ENCODE data around the gene MLLT3.

Gene MLLT3

GRCh38 chr9:20379804-20380225 is 242.5 kb downstream of the MLLT3 start:
- no peaks in the 10 kb centered on the region for H3K9me3 ChIP-seq (ENCODE audit: control insufficient read depth, insufficient read depth, low read length)
- peaks cover 6% of the 10 kb centered on the region for H3K4me1 ChIP-seq (ENCODE audit: control insufficient read depth, insufficient read depth, low read length)
- no peaks in the 10 kb centered on the region for H3K27me3 ChIP-seq (ENCODE audit: control insufficient read depth, insufficient read depth, low read length)
- no peaks in the 10 kb centered on the region for H3K36me3 ChIP-seq (ENCODE audit: control insufficient read depth, insufficient read depth, low read length)
- H3K9ac ChIP-seq (ENCODE audit: low read depth, low read length) = no peak overlapping the region
- H3K4me3 ChIP-seq (ENCODE audit: low read depth, low read length) = no peak overlapping the region

DNA sequence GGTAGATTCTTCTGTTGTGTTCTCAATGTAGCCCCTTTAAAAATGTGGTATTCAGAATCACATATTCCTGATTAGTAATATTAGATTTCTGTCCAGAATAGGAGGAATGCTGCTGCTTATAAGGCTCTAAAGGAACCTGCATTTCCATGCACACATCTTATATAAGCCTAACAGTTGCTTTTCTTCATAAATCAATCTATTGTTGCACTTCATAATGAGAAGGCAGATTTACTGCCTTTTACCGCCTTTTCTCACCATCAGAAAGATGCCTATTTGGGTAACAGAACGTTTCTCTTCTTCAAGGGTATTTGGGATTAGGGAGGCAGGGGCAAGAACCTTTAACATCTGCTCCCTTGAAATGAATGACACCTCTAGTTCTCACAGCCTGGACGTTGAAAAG is 243.4 kb downstream of the MLLT3 start:
- Histone ChIP-seq H3K9me3 (ENCODE audit: control insufficient read depth, insufficient read depth, low read length) (no peaks in the 10 kb centered on the region), H3K4me3 (ENCODE audit: low read depth, low read length) (no peak overlapping the region), H3K36me3 (ENCODE audit: control insufficient read depth, insufficient read depth, low read length) (no peaks in the 10 kb centered on the region), H3K4me1 (ENCODE audit: control insufficient read depth, insufficient read depth, low read length) (peaks cover 6% of the 10 kb centered on the region), H3K9ac (ENCODE audit: low read depth, low read length) (no peak overlapping the region), H3K27me3 (ENCODE audit: control insufficient read depth, insufficient read depth, low read length) (no peaks in the 10 kb centered on the region)

- Histone ChIP-seq H3K4me1 (ENCODE audit: control insufficient read depth, insufficient read depth, low read length) (peaks cover 4% of the 10 kb centered on the region), H3K9ac (ENCODE audit: low read depth, low read length) (no peak overlapping the region), H3K4me3 (ENCODE audit: low read depth, low read length) (no peak overlapping the region), H3K36me3 (ENCODE audit: control insufficient read depth, insufficient read depth, low read length) (no peaks in the 10 kb centered on the region), H3K27me3 (ENCODE audit: control insufficient read depth, insufficient read depth, low read length) (no peaks in the 10 kb centered on the region), H3K9me3 (ENCODE audit: control insufficient read depth, insufficient read depth, low read length) (no peaks in the 10 kb centered on the region)
Observed at GRCh38 chr9:20377790-20378189, 244.5 kb downstream of the MLLT3 start.

GRCh38 chr9:20376731-20377375 is 245.4 kb downstream of the MLLT3 start:
- Histone ChIP-seq H3K4me1 (ENCODE audit: control insufficient read depth, insufficient read depth, low read length) (no peaks in the 10 kb centered on the region), H3K27me3 (ENCODE audit: control insufficient read depth, insufficient read depth, low read length) (no peaks in the 10 kb centered on the region), H3K9me3 (ENCODE audit: control insufficient read depth, insufficient read depth, low read length) (no peaks in the 10 kb centered on the region), H3K9ac (ENCODE audit: low read depth, low read length) (no peak overlapping the region), H3K4me3 (ENCODE audit: low read depth, low read length) (no peak overlapping the region), H3K36me3 (ENCODE audit: control insufficient read depth, insufficient read depth, low read length) (no peaks in the 10 kb centered on the region)

GRCh38 chr9:20376042-20376441 is 246.3 kb downstream of the MLLT3 start:
- Histone ChIP-seq H3K9me3 (ENCODE audit: control insufficient read depth, insufficient read depth, low read length) (no peaks in the 10 kb centered on the region), H3K36me3 (ENCODE audit: control insufficient read depth, insufficient read depth, low read length) (no peaks in the 10 kb centered on the region), H3K27me3 (ENCODE audit: control insufficient read depth, insufficient read depth, low read length) (no peaks in the 10 kb centered on the region), H3K4me1 (ENCODE audit: control insufficient read depth, insufficient read depth, low read length) (no peaks in the 10 kb centered on the region), H3K4me3 (ENCODE audit: low read depth, low read length) (no peak overlapping the region), H3K9ac (ENCODE audit: low read depth, low read length) (no peak overlapping the region)

GRCh38 chr9:20373263-20373662 is 249.0 kb downstream of the MLLT3 start:
- Histone ChIP-seq H3K9me3 (ENCODE audit: control insufficient read depth, insufficient read depth, low read length) (no peaks in the 10 kb centered on the region), H3K4me1 (ENCODE audit: control insufficient read depth, insufficient read depth, low read length) (no peaks in the 10 kb centered on the region), H3K27me3 (ENCODE audit: control insufficient read depth, insufficient read depth, low read length) (no peaks in the 10 kb centered on the region), H3K4me3 (ENCODE audit: low read depth, low read length) (no peak overlapping the region), H3K36me3 (ENCODE audit: control insufficient read depth, insufficient read depth, low read length) (no peaks in the 10 kb centered on the region), H3K9ac (ENCODE audit: low read depth, low read length) (no peak overlapping the region)

DNA sequence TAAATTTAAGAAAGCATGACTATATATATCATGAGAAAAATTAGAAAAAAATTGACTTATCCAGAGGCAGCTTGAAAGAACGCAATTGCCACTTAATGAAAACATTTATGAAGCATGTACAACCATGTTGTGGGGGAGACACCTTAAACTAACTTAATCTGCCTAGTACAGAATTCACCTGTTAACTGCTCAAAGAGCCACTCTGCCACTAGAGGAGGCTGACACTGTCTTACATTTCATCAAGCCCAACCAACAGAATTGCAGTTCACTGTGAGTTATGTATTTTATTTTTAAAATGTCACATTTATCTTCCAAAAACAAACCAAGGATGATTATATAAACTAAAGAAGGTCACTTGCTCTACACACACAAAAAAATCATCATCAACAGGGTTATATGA is 252.9 kb downstream of the MLLT3 start:
- no peaks in the 10 kb centered on the region for H3K9me3 ChIP-seq (ENCODE audit: control insufficient read depth, insufficient read depth, low read length)
- no peaks in the 10 kb centered on the region for H3K36me3 ChIP-seq (ENCODE audit: control insufficient read depth, insufficient read depth, low read length)
- no peaks in the 10 kb centered on the region for H3K4me1 ChIP-seq (ENCODE audit: control insufficient read depth, insufficient read depth, low read length)
- H3K9ac ChIP-seq (ENCODE audit: low read depth, low read length) = no peak overlapping the region
- H3K4me3 ChIP-seq (ENCODE audit: low read depth, low read length) = no peak overlapping the region
- H3K27me3 ChIP-seq (ENCODE audit: control insufficient read depth, insufficient read depth, low read length) = no peaks in the 10 kb centered on the region

GRCh38 chr9:20367855-20368254 is 254.4 kb downstream of the MLLT3 start:
- Histone ChIP-seq H3K27me3 (ENCODE audit: control insufficient read depth, insufficient read depth, low read length) (no peaks in the 10 kb centered on the region), H3K4me1 (ENCODE audit: control insufficient read depth, insufficient read depth, low read length) (no peaks in the 10 kb centered on the region), H3K4me3 (ENCODE audit: low read depth, low read length) (no peak overlapping the region)

DNA sequence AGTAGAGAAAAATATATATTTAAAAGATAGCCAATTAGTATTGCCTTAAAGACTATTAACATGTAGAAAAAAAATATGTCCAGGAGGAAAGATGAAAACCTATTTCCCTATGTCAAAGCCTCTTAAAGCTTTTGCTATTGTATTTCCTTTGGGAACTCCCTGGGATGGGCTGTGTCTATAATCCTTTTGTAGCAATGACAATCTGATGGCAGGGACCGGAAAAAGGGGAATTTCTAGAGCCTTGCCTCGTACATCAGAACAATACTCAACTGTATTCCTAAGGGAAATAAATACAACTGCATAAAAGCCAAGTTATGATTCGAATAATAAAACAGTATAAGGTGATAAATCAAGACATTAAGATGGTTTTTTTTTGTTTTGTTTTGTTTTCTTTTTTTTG is 257.3 kb downstream of the MLLT3 start:
- Histone ChIP-seq H3K27me3 (ENCODE audit: control insufficient read depth, insufficient read depth, low read length) (no peaks in the 10 kb centered on the region), H3K36me3 (ENCODE audit: control insufficient read depth, insufficient read depth, low read length) (no peaks in the 10 kb centered on the region), H3K4me1 (ENCODE audit: control insufficient read depth, insufficient read depth, low read length) (no peaks in the 10 kb centered on the region), H3K9ac (ENCODE audit: low read depth, low read length) (no peak overlapping the region), H3K4me3 (ENCODE audit: low read depth, low read length) (no peak overlapping the region), H3K9me3 (ENCODE audit: control insufficient read depth, insufficient read depth, low read length) (no peaks in the 10 kb centered on the region)

More at GRCh38 chr9:20367855-20368254, 254.4 kb downstream of the MLLT3 start:
- Histone ChIP-seq H3K9me3 (ENCODE audit: control insufficient read depth, insufficient read depth, low read length) (no peaks in the 10 kb centered on the region), H3K36me3 (ENCODE audit: control insufficient read depth, insufficient read depth, low read length) (no peaks in the 10 kb centered on the region), H3K9ac (ENCODE audit: low read depth, low read length) (no peak overlapping the region)

DNA sequence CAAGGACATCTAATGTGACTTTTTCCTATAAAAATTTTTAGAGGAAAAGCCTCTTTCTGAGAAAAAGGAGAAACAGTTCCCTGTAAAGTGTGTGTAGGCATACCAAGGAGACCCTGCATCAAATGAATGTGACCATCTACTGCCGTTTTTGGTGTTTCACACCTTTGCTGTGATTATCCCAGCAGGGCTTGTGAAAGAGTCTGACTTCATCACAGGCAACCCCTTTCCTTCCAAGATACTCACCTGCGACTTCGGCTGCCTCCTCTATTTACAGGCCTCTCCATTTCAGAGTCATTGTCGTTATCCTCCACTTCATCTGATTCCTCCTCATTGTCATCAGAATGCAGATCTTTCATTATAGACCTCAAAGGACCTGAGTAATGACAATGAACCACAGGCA is 259.1 kb downstream of the MLLT3 start:
- H3K27me3 ChIP-seq (ENCODE audit: control insufficient read depth, insufficient read depth, low read length) = no peaks in the 10 kb centered on the region
- H3K36me3 ChIP-seq (ENCODE audit: control insufficient read depth, insufficient read depth, low read length) = no peaks in the 10 kb centered on the region
- no peak overlapping the region for H3K4me3 ChIP-seq (ENCODE audit: low read depth, low read length)
- no peaks in the 10 kb centered on the region for H3K9me3 ChIP-seq (ENCODE audit: control insufficient read depth, insufficient read depth, low read length)
- no peak overlapping the region for H3K9ac ChIP-seq (ENCODE audit: low read depth, low read length)
- H3K4me1 ChIP-seq (ENCODE audit: control insufficient read depth, insufficient read depth, low read length) = no peaks in the 10 kb centered on the region

DNA sequence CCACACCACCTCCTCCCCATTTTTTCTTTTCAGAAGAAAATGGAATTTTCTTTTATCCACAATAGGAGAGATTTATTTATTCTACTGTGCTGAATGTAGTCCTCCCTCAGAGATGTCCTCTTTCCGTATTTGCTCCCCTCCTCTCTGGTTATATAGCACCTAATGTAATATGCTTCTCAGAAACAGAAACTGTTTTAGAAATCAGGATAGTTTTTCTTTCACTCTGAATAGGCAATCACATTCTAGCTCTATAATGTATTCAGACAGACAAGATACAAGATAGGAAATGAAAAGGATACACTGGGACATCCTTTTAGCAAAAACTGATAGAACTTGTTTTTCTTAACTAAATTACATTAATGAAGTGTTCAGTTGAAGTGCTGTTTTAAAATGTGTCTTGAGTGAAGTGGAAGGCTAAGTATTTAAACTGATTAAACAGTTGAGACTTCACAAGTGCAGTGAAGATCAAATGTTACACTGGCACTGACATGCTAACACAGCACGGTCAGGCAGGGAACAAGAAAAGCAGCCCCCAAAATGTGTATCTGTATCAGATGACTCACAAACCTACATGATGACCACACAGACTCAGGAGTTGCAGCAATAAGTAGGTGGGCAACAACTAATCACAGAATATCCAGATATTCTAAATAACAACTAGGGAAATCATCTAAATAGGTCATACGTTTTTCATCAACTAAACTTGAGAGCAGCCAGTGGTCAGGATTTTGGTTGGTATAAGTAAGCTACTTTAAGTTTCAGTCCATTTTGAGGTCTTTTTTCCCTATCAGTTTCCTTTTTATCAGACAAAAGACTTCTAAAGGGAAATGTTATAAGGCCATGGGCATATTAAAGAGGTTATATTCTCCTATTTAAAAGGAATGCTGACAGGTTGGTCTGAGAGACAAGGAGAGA is 260.4 kb downstream of the MLLT3 start:
- Histone ChIP-seq H3K4me1 (ENCODE audit: control insufficient read depth, insufficient read depth, low read length) (no peaks in the 10 kb centered on the region), H3K36me3 (ENCODE audit: control insufficient read depth, insufficient read depth, low read length) (no peaks in the 10 kb centered on the region), H3K9ac (ENCODE audit: low read depth, low read length) (no peak overlapping the region), H3K4me3 (ENCODE audit: low read depth, low read length) (no peak overlapping the region), H3K9me3 (ENCODE audit: control insufficient read depth, insufficient read depth, low read length) (no peaks in the 10 kb centered on the region), H3K27me3 (ENCODE audit: control insufficient read depth, insufficient read depth, low read length) (no peaks in the 10 kb centered on the region)

- Histone ChIP-seq H3K36me3 (ENCODE audit: control insufficient read depth, insufficient read depth, low read length) (no peaks in the 10 kb centered on the region), H3K9me3 (ENCODE audit: control insufficient read depth, insufficient read depth, low read length) (no peaks in the 10 kb centered on the region)
Observed at GRCh38 chr9:20361229-20361628, 261.1 kb downstream of the MLLT3 start.

More at GRCh38 chr9:20361229-20361628, 261.1 kb downstream of the MLLT3 start:
- Histone ChIP-seq H3K4me1 (ENCODE audit: control insufficient read depth, insufficient read depth, low read length) (no peaks in the 10 kb centered on the region), H3K9ac (ENCODE audit: low read depth, low read length) (no peak overlapping the region), H3K4me3 (ENCODE audit: low read depth, low read length) (no peak overlapping the region), H3K27me3 (ENCODE audit: control insufficient read depth, insufficient read depth, low read length) (no peaks in the 10 kb centered on the region)
